Measurements from ENCODE around the gene GBP7.
"Not testable (repeated sequence)": the region's sequence is repeated elsewhere in the genome, so short reads cannot be mapped to it uniquely, and the experiment has no call there.

GBP7 gene, protein sequence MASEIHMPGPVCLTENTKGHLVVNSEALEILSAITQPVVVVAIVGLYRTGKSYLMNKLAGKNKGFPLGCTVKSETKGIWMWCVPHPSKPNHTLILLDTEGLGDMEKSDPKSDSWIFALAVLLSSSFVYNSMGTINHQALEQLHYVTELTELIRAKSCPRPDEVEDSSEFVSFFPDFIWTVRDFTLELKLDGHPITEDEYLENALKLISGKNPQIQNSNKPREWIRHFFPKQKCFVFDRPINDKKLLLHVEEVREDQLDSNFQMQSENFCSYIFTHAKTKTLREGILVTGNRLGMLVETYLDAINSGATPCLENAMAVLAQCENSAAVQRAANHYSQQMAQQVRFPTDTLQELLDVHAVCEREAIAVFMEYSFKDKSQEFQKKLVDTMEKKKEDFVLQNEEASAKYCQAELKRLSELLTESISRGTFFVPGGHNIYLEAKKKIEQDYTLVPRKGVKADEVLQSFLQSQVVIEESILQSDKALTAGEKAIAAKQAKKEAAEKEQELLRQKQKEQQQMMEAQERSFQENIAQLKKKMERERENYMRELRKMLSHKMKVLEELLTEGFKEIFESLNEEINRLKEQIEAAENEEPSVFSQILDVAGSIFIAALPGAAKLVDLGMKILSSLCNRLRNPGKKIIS

DNA sequence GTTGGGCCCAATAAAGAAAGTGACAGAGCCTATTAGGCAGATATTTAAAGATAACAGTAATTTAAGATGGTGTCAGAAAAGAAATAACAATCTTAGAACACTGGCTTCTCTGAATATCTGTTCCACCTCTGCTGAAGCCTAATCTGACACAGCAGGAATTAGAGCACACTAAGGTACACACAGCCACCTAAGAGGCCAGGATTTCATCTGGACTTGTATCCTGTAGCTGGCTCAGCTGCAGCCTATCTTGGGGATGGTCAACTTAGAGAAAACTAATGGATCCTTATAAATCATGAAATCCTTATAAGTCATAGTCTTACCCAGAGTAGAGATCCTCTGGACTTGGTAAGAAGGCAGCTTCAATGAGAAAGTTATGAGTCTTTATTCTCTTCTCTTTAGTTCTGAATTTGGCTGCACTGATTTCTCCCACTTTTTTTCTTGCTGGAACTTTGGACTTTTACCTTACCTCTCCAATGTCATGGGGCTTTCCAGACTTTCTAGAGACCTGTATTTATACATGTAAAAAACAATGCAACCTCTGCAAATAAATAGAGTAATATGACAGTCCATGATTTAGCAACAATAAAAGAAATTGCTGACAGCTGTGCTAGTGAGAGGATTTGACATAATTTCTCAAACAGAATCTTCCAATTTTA is at the start of gene GBP7:
GBP7 (minus strand) TSS at position 403 of the 656 bp plus-strand sequence. CDS start 4,068 bp downstream, outside the sequence.
- no peak for DNase-seq (ENCODE audit: low read depth)

DNA sequence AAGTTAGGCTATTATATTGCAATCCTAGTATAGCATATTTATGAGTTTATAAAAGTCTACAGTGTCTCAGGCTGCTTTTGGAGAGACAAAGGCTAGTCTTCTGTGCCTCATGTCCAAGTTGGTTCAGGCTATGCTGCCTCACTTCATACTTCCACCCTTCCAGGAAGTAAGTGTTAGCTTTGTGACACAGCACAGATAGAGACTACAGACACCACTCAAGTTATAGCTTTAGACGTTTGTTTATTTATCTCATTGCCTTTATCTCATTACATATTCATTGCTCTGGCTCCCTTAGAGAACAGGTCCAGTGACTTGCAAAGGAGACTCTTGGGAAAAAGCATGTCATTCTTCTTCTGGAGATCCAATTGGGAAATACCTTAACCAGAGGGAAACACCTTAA is 45.5 kb upstream of the GBP7 start:
- no peak for DNase-seq (ENCODE audit: low read depth)

DNA sequence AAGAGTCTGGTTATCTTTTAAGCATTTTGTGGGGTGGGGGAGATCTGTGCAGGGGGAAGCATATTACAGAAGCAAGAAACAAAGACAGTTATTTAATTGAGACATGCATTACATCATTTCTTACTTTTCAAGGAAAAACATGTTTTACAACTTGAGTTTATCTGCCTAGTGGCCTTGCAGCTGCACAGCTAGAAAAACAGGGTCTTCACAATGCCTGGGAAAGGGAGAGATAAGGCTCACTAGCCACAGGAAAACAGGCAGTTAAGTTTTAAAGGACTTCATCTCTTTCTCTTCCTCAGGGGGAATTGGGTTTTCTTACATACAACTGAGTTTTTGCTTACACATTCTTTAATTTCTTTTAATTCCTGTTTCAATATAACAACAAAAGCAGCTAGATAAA is 44.0 kb upstream of the GBP7 start:
- DNase-seq (ENCODE audit: low read depth): not testable (repeated sequence)

DNA sequence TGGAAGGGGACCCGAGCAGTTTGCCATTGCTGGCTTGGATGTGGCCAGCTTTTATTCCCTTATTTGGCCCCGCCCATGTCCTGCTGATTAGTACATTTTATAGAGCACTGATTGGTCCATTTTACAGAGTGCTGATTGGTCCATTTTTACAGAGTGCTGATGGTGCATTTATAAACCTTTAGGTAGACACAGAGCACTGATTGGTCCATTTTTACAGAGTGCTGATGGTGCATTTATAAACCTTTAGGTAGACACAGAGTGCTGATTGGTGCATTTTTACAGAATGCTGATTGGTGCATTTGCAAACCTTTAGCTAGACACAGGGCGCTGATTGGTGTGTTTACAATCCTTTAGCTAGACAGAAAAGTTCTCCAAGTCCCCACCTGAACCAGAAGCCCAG is 43.1 kb upstream of the GBP7 start:
- DNase-seq (ENCODE audit: low read depth): not testable (repeated sequence)

DNA sequence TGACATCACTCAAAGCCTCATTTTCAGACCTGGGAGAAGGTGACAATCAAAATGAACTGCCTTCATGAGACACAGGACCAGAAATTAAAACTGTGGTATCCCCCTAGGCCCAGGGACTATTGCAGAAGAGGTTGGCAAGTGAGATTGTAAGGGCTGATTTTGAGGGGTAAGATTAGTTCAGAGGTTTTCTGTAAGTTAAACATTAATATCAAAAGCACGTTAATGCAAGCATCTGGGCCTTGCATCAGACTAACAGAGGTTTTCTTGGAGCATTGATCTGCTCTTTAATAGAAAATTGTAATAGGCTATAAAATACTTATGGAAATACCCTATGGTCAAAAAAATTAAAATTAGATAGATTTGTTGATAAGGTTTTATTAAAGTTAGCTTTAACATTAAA is 37.5 kb upstream of the GBP7 start:
- no peak for DNase-seq (ENCODE audit: low read depth)

DNA sequence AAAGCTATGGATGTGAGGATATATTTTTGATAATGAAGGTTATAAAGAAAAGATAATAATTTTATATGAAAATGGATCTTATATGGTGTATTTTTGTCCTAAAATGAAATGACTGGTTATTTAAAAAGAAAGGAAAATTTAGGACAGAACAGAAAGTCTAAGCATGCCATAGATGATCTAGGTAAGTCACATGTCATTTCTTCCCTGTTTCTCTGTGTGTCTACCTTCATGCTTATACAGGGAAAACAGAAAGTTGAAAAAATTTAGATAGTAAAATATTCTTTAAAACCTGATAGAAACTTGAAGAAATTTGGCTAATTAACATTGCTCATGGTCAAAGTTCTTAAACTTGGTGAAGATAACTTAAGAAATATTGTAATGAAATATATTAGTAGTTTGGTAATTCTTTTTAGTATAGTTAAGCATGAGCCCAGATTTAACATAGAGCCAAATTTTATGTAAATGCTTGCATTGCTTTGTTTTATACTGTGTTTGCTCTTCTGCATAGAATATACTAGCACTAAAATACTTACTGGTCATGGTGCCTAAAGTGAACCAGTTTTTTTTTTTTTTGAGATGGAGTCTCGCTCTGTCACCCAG is 35.3 kb upstream of the GBP7 start:
- DNase-seq (ENCODE audit: low read depth): no peak

DNA sequence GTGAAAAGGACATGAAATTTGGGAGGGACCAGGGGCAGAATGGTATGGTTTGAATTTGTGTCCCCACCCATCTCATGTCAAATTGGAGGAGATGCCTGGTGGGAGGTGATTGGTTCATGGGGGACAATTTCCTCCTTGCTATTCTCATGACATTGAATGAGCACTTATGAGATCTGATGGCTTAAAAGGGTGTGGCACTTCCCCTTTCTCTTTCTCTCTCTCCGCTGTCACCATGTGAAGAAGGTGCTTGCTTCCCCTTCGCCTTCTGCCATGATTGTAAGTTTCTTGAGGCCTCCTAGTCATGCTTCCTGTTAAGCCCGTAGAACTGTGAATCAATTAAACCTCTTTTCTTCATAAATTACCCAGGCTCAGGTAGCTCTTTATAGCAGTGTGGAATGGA is 30.6 kb upstream of the GBP7 start:
- peak; percentile 14 for DNase-seq (ENCODE audit: low read depth)

DNA sequence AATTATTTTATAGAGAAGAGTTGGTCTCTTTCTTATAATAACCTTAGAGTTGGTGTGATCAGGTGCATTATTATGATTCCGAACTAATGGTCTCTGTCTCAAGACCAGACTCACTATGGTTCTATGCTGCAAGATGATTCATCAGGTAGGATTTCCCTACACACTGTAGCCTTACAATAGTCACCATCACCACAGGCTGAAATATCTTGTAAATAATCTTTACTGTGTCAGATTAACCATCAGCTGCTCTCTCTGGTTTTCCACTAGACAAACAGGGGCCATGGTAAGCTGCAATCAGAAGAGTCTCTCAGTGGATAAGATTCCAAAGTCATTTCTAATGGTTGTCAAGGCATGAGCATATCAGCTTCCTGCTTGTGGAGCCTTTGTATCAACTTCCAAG is 27.4 kb upstream of the GBP7 start:
- DNase-seq (ENCODE audit: low read depth): no peak

DNA sequence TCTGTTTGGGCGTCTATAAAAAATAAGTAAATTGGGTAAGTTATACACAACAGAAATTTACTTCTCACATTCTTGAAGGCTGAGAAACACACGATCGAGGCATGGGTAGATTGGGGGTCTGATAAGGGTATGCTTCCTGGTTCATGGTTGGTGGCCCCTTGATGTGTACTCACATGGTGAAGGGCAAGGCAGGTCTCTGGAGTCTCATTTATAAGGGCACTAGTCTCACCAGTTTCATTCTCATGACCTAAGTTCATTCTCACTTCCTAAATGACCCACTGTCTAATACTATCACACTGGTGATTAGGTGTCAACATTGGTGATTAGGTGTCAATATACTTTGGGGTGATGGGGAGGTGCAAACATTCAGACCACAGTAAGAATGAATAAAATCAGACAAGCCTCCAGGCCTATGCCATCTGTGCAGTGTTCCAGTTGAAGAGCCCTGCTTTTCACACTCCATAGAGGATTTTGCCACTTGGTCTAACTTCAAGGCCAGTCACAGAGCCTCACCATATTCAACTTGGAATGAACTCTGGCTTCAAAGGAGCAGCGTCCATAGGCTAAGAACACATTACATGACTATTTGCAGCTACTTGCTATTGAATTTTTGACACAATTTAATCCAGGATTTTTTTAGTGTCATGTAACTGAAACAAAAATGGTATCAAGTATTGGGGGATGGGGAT is 25.4 kb upstream of the GBP7 start:
- no peak for DNase-seq (ENCODE audit: low read depth)

DNA sequence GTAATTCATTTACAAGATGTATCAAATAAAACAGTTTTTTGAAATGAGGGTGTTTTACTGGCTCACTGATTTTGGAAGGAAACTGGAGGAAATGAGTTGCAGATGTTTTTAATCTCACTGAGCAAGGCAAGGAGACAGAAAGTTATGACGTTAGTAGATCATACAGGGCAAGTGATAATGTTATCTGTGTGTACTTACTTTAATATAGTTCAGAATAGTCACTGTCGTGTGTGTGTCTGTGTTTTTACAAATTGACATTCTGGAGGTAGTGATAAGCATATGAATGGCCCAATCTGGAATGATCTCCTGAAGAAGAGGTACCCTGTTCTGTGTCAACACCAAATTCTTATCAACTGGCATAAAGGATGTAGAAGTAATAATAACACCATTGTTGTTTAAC is 24.9 kb upstream of the GBP7 start:
- DNase-seq (ENCODE audit: low read depth): peak; percentile 61

DNA sequence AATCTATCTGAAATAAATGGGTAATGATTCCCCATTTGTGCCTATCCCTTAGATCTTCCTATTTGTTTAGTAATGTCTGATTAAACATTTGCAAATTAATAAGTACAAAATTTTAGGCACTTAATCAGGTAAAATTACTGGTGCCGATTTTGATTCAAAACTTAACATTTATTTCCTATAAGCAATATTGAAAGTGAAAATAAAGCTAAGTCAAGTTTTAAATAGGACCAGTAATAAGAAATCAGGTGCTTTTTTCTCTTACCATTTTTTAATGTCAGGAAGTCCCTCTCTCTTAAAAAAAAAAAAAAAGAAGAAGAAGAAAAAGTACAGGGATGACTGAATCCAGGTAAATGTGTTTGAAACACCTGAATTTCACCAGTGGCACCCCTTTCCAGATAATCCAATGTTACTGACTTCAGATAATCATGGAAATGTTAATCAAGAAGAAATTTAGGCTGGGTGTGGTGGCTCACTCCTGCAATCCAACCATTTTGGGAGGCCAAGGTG is 23.8 kb upstream of the GBP7 start:
- no peak for DNase-seq (ENCODE audit: low read depth)

DNA sequence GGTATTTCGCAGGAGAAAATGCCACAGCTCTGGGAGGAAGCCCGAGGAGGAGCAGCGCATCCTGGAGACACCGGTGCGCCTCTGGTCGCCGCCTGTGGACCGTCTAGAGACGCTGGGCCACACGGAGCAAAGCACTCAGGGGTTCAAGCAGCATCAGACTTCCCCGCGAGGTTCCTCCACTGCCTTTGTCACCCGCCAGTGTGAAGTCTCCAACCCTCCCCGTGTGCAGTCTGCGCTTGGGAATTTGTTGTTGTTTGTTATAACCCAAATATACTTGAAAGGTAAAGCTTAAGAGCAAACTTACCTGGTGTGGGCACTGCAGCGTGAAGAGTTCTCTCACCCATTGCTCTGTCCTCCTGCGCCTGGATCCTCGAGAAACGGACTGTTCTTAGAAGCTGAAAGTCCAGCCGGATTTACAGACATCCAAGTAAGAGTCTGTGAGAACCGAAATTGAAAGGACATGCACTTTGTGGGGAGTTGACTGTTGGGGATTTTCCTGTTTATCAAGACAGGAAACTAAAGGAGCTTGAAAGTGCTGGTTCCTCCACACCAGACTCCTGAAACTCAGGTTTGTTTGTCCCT is 22.8 kb upstream of the GBP7 start, which contains the start of gene GBP4:
GBP4 (minus strand) TSS at position 452 of the 582 bp plus-strand sequence; CDS start at position 344, 108 bp downstream.
- DNase-seq (ENCODE audit: low read depth): no peak

DNA sequence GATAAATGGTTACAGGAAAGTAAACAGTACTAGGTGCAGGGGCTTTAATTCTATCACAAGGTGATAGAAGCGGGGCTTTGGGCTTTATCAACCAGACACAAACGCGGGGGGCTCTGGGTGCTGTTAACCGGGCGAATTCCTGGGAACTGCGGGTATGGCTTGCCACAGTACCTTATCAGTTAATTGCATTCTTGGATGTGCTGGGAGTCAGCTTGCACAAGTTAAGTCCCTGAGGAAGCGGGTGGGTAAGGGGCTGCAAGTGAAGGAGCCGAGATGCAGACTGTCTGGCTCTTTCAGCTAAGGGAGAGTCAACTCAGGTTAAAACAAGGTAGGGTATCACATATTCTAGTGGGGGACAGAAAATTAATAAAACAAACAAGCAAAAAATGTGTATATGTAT is 22.3 kb upstream of the GBP7 start:
- DNase-seq (ENCODE audit: low read depth): no peak

DNA sequence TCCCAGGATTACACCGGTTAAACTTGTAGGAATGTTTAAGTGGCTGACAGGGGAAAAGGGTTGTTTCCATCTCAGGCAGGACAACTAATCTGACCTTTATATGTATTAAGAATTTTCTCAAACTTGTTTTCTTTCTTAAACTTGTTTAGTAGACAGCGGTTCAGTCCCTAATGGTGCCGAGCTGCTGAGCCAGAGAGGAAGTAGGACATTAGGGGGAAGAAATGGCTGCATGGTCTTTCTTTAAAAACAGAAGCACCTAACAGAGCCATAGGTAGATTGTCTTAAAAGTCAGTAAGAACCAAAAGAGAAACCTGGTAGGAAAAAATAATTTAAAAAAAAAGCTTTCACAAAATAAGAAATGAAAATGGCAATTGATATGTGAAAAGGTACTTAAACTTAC is 19.7 kb upstream of the GBP7 start:
- no peak for DNase-seq (ENCODE audit: low read depth)

DNA sequence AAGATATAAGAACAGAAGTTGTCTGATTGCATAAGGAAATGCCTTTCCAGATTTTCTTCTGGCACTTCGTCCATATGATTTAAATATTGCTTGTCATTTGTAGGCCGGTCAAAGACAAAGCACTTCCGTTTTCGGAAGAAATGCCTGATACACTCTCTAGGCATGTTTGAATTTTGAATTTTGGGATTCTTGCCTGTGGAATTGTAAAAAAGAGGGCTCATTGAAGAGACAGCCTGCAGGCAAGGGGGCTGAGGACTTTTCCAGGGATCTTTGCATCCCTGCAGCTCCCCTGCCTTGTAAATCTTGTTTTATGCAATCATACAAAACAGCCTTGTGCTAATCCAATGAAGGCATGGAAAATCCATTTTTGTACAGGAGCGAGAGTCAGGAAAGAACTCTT is 15.5 kb upstream of the GBP7 start:
- no peak for DNase-seq (ENCODE audit: low read depth)

DNA sequence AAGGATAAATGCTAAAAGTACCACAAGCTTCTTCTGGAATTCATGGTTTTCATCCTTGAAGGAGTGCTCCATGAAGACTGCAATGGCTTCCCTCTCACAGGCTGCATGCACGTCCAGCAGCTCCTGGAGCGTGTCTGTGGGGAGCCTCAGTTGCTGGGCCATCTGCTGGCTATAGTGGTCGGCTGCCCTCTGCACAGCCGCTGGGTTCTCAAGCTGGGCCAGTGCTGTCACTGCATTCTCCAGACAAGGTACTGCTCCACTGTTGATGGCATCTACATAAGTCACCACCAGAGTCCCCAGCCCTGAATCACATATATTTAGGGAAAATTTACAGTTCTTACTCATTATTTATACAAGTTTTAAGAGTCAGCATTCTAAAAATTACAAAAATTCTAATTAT is 14.2 kb upstream of the GBP7 start:
- no peak for DNase-seq (ENCODE audit: low read depth)

DNA sequence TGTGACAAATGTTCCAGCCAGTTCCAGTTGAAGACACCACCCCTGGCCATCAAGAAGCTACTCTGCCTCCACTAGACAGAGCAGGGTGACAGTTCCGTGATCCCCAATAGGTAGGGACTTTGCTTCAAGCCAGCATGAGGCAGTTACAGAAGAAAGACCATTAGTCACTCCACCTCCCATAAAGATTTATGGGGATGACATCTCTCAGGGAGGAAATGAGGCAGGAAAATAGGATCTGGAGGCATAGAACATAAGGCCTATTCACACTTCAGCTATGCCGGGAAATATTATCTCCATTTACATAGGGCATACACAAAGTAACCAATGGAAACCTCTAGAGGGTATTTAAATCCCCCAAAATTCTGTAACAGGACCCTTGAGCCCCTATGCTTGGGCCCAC is 3.5 kb upstream of the GBP7 start:
- DNase-seq (ENCODE audit: low read depth): no peak

DNA sequence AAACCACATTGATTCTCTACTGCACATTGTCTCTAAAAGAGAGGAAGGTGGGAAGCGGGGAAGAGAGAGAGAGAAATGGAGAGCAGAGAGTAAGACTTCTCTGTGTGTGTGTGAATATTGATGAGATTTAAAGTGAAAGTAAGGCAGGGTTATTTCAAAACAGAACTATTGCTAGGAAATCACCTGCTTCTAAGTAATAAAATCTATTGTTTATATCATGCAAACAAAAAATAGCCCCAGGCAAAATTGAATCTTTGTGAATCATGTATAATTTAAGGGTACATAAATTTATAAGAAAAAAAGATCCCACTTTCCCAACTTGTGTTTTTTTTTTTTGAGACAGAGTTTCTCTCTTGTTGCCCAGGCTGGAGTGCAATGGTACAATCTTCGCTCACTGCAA is 1.2 kb upstream of the GBP7 start:
- DNase-seq (ENCODE audit: low read depth): no peak

DNA sequence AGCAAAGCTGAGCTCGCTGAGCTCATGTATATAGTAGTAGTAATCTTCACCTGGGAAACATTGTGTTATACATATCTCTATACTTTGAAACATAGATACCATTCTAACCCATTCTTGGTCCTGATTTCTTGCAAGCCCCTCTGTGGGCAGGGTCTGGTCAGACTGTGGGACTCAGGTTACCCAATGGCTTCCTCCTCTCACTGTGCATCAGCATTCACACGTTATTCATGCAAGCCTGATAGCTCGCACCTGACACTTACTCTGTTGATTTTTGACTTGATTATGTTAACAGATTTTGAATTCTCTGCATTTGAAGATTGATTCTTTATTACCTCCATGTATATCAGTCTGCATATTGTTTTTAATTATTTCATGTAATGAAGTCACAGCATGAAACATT is 1.3 kb downstream of the GBP7 start:
- DNase-seq (ENCODE audit: low read depth): no peak

DNA sequence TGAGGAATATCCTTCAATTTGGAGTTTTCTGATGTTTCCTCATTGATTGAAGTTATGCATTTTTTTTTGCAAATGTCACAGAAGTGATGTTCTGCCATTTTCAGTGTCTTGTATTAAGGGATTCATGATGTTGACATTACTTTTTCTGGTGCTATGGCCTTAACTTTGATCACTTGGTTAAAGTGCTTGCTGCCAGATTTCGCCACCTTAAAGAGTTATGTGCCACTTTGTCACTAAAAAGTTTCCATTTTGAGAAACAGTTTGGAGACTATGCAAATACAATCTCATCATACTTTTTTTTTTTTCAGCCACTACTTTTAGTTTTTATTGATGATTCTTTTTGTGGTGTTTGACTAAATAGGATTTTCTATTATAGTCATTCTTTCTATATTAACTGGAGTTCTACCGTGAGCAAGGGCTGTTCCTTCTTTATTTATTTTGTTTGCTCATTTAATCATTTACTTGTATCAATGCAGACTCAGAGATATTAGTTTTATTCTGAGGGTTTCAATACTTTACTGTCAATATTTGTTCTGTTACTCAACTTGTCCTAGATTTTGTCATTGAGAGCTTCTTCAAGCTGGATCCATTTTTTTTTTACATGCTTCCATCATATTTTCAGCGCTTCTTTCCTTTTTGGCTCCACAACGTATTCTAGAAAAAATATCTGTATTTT is 3.2 kb downstream of the GBP7 start:
- DNase-seq (ENCODE audit: low read depth): no peak

DNA sequence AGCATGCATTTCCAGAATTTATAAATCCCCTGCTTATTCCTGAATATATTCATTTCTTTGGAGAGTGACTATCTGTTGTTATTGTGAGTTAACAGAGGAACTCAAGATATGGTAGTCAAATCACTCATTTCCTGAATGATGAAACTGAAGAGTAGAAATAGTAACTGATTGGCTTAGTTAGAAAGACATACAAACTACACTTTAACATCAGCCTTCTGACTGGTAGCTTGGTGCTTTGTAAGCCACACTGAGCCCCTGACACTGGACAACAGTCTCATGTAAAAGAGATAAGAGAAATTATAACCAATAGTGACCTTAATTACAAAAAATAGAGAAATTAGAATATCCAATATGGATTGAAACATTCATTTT is 4.8 kb downstream of the GBP7 start:
- no peak for DNase-seq (ENCODE audit: low read depth)
